Psoas muscle (tissue), 8 donors: Measurements from ENCODE around the gene UACA. TPM values are rescaled to one million over a fixed set of nuclear protein-coding genes. Genes with fewer than 3 reads are reported as not detected.
"Not testable (repeated sequence)": the region's sequence is repeated elsewhere in the genome, so short reads cannot be mapped to it uniquely, and the experiment has no call there.

Source experiments
- ATAC-seq, 4 donors: fragments of 200-7000 bp; cut with Tn5 transposase; one replicate each; pipeline ENCODE4 v1.9.1; 2020; ENCODE audit warnings: moderate library complexity in 3 of 4, mild to moderate bottlenecking in 2 of 4
- DNase-seq, 2 donors: peaks; one replicate each; pipeline ENCODE4 v3.0.0-alpha.2; 2020
- H3K27ac ChIP-seq: fragments of 200-600 bp; one replicate; pipeline ENCODE4 v1.8.0; 2022
- H3K27me3 ChIP-seq, 3 donors: fragments of 200-600 bp in 1 of 3; one replicate each; pipeline versions ENCODE4 v1.6.1 to v1.8.0; 2013 to 2022; ENCODE audit warnings: low read length in 2 of 3, mild to moderate bottlenecking in 2 of 3, moderate library complexity in 1 of 3; ENCODE audit not compliant: insufficient read depth in 3 of 3
- H3K36me3 ChIP-seq, 2 donors: fragments of 200-600 bp in 1 of 2; one replicate each; pipeline versions ENCODE4 v1.6.1 to v1.8.0; 2013 to 2022; ENCODE audit warnings: low read depth in 1 of 2, mild to moderate bottlenecking in 1 of 2, moderate library complexity in 1 of 2; ENCODE audit not compliant: insufficient read depth in 1 of 2
- H3K4me1 ChIP-seq: fragments of 200-600 bp; one replicate; pipeline ENCODE4 v1.8.0; 2022
- H3K4me3 ChIP-seq: fragments of 200-600 bp; one replicate; pipeline ENCODE4 v1.8.0; 2022; ENCODE audit warnings: mild to moderate bottlenecking
- H3K9me3 ChIP-seq: fragments of 200-600 bp; one replicate; pipeline ENCODE4 v1.8.0; 2022
- WGBS, 3 donors: extraction: QIAGEN DNeasy Blood & Tissue Kit; methylation state at CpG; one replicate each; pipeline versions ENCODE4 v1.1.6 to v1.1.7; 2013; 5-methylcytosine and 5-hydroxymethylcytosine counted together
- intact Hi-C, 2 donors: fragments of 100-400 bp; cut with DNase I; formaldehyde crosslinking; loops; one replicate each; pipeline versions ENCODE4 v1.11.0 to v1.14.2; 2022
- polyA plus RNA-seq, 3 donors: library from polyadenylated mRNA; stranded (reverse); fragments of 200-250 nt; gene quantifications; one replicate each; pipeline ENCODE4 v1.2.3, GENCODE V29; 2013
- total RNA-seq, 4 donors: library from RNA; stranded (reverse); fragmentation: NEBNext Ultra II Directional in 2 of 4; extraction: Animal tissue kit (Norgen Biotek cat#: 25700) in 2 of 4; gene quantifications; one replicate each; pipeline versions ENCODE4 v1.2.1 to v1.2.4, GENCODE V29; 2021 to 2023
- TF ChIP-seq, protein P1 (sequence below): fragments of 200-600 bp; IDR thresholded peaks from one replicate; pipeline ENCODE4 v1.8.0; 2022; ENCODE audit warnings: antibody characterized with exemption
- donor health status: healthy with polysubstance abuse.
- donor health status: DM: no; HTN: no; CAD: no; lungs with moderate emphysema.
- donor health status: Bipolar disorder and iron deficiency.
- donor health status: healthy.
- donor health status: DM: yes; HTN: yes; CAD: no.
- donor health status: DM: no; HTN: no; CAD: no.
- donor health status: DM: no; HTN: no; CAD: no.
- donor health status: DM: yes; HTN: yes; CAD: no.

Gene UACA
- total and polyA plus RNA-seq, 7 donors, result 17.0 to 426 (median 138) TPM

GRCh38 chr15:70741677-70742293 lies 21.6 kb downstream of the UACA start:
- ATAC-seq (peak; percentile 60 to 78 (median 68)), DNase-seq (no peak)
- Histone ChIP-seq H3K4me3 (peak overlapping the region; percentile 35), H3K27ac (peak overlapping the region; percentile 90), H3K36me3 (no peaks in the 10 kb centered on the region), H3K9me3 (no peaks in the 10 kb centered on the region), H3K4me1 (peaks cover 75% of the 10 kb centered on the region), H3K27me3 (no peaks in the 10 kb centered on the region)
- 17 to 36% (median 20%) methylated on average over 2 of the region's 2 CpGs for WGBS, 3 donors
- intact Hi-C loops, result no loop called here
- TF ChIP-seq, protein P1, sequence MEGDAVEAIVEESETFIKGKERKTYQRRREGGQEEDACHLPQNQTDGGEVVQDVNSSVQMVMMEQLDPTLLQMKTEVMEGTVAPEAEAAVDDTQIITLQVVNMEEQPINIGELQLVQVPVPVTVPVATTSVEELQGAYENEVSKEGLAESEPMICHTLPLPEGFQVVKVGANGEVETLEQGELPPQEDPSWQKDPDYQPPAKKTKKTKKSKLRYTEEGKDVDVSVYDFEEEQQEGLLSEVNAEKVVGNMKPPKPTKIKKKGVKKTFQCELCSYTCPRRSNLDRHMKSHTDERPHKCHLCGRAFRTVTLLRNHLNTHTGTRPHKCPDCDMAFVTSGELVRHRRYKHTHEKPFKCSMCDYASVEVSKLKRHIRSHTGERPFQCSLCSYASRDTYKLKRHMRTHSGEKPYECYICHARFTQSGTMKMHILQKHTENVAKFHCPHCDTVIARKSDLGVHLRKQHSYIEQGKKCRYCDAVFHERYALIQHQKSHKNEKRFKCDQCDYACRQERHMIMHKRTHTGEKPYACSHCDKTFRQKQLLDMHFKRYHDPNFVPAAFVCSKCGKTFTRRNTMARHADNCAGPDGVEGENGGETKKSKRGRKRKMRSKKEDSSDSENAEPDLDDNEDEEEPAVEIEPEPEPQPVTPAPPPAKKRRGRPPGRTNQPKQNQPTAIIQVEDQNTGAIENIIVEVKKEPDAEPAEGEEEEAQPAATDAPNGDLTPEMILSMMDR, result no peak

DNA sequence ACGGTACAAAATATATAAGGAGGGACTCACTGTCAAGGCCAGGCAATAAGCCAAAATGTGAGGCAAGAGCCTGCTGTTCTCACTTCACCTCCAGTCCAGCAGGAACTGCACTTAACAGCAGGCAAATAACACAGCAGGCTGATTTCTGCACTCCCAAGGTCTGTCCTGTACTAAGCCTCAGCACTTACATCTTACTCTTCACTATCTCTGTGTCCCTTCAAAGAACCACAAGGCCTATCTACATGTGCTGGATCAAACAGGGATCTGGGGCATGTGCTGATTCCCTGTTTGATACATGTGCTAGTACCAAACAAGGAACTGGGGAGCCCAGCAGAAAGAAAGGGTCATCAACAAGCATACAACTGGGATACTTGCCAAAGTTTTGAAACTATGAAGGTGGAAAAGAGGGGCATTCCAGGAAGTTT lies 22.2 kb downstream of the UACA start:
- peaks cover 80% of the 10 kb centered on the region for H3K4me1 ChIP-seq

DNA sequence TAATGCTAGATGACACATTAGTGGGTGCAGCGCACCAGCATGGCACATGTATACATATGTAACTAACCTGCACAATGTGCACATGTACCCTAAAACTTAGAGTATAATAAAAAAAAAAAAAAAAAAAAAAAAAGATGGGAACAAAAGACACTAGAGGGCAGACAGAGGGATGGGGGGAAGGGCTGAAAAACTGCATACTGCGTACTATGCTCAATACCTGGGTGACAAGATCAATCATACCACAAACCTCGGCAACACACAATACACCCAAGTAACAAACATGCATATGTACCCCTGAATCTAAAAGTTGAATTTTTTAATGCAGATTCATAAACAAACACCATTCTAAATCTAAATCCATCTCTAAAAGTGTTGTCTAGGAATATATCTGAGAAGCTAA lies 28.3 kb downstream of the UACA start:
- 94 to 100% (median 96%) methylated on average over 2 of the region's 3 CpGs for WGBS, 3 donors
- H3K4me3 ChIP-seq, H3K9me3 ChIP-seq, H3K36me3 ChIP-seq, intact Hi-C loops, ATAC-seq, H3K27ac ChIP-seq, DNase-seq, H3K27me3 ChIP-seq: not testable (repeated sequence)
- peaks cover 34% of the 10 kb centered on the region for H3K4me1 ChIP-seq

More for the DNA sequence above, 22.2 kb downstream of the UACA start:
- Histone ChIP-seq H3K9me3 (no peaks in the 10 kb centered on the region), H3K36me3 (no peaks in the 10 kb centered on the region), H3K4me3 (peak overlapping the region; percentile 35), H3K27me3 (no peaks in the 10 kb centered on the region), H3K27ac (peak overlapping the region; percentile 90)
- ATAC-seq, result peak; percentile 76 to 86 (median 82)
- DNase-seq, result peak; percentile 66 to 74
- WGBS, 3 donors, result 0 to 10% (median 0%) methylated on average over 1 of the region's 1 CpG
- intact Hi-C loops, result no loop called here
- TF ChIP-seq, protein P1, result no peak

DNA sequence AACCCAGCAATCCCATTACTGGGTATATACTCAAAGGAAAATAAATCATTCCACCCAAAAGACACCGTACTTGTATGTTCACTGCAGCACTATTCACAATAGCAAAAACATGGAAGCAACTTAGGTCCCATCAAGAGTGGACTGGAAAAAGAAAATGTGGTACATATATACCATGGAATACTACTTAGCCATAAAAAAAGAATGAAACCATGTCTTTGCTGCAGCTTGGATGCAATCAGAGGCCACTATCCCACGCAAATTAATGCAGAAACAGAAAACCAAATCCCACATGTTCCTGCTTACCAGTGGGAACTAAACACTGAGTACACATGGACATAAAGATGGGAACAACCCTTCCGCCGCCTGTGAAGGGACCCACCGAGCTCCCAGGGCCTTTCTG lies 34.2 kb downstream of the UACA start:
- Histone ChIP-seq H3K27me3 (no peaks in the 10 kb centered on the region), H3K4me1 (peaks cover 30% of the 10 kb centered on the region), H3K9me3 (no peaks in the 10 kb centered on the region), H3K4me3 (no peak overlapping the region), H3K27ac (no peak overlapping the region), H3K36me3 (no peaks in the 10 kb centered on the region)
- no peak for ATAC-seq
- DNase-seq, result no peak
- intact Hi-C loops, result loop anchor here in 1 of 2 donors (10.0 kb wide), 1 partner anchor 54 kb away; no protein-coding TSS in a partner anchor
- TF ChIP-seq, protein P1, result no peak
- WGBS, 3 donors, result 96 to 99% (median 96%) methylated on average over 5 of the region's 5 CpGs

DNA sequence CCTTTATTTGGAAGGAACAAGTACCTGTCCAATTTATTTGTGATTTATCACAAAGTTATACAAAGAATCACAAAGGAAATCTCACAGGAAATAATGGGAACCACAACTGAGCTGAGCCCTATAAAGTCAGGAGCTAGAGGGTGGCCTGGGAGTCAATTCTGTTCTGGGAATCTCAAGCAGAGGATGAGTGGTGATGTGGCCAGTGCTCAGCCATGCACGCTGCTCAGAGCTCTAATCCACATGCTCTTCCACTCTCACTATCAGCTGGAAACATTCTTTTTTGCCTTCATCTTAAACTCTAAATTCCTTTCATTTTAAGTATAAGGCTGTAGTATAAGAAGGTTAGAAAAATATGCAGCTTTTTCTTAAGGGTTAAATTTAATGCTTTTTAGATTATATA lies 36.6 kb downstream of the UACA start:
- peak overlapping the region; percentile 82 for H3K27ac ChIP-seq
- intact Hi-C loops, result loop anchor here in 1 of 2 donors (10.0 kb wide), 1 partner anchor 52 kb away; no protein-coding TSS in a partner anchor
- TF ChIP-seq, protein P1, result no peak
- DNase-seq (no peak), ATAC-seq (peak in 2 of 4 donors; percentile 62 to 73)
- peaks cover 39% of the 10 kb centered on the region for H3K4me1 ChIP-seq
- 35 to 53% (median 52%) methylated on average over 1 of the region's 1 CpG for WGBS, 3 donors
- H3K36me3 ChIP-seq, result no peaks in the 10 kb centered on the region
- H3K4me3 ChIP-seq, result no peak overlapping the region
- H3K27me3 ChIP-seq, result no peaks in the 10 kb centered on the region
- no peaks in the 10 kb centered on the region for H3K9me3 ChIP-seq
